KG1 (cell line): ENCODE measurements around the gene ZC3H18.

Experiments
- DNase-seq: peaks from one replicate; lab custom pipeline; 2025; lab: John Stamatoyannopoulos, UW

Gene ZC3H18

GRCh38 chr16:88639231-88640038, 69.2 kb downstream of the ZC3H18 start:
- DNase-seq = no peak

- DNase-seq = no peak
These were observed 69.9 kb downstream of the ZC3H18 start for GRCh38 chr16:88640039-88640495.

GRCh38 chr16:88640498-88641247, 70.5 kb downstream of the ZC3H18 start:
- DNase-seq = no peak

GRCh38 chr16:88642881-88643643, 72.9 kb downstream of the ZC3H18 start:
- no peak for DNase-seq

- no peak for DNase-seq
These were observed 73.4 kb downstream of the ZC3H18 start for GRCh38 chr16:88643644-88643932.

GRCh38 chr16:88645455-88645854, 75.3 kb downstream of the ZC3H18 start:
- no peak for DNase-seq

GRCh38 chr16:88645941-88646340, 75.7 kb downstream of the ZC3H18 start:
- no peak for DNase-seq

GRCh38 chr16:88646345-88647034, 76.3 kb downstream of the ZC3H18 start:
- no peak for DNase-seq

GRCh38 chr16:88647178-88648070, 77.2 kb downstream of the ZC3H18 start:
- DNase-seq = no peak

- no peak for DNase-seq
These were observed 79.2 kb downstream of the ZC3H18 start for GRCh38 chr16:88649195-88649923.

GRCh38 chr16:88649924-88650748, 79.9 kb downstream of the ZC3H18 start:
- peak; percentile 13 for DNase-seq

- peak; percentile 50 for DNase-seq
These were observed 80.6 kb downstream of the ZC3H18 start, which contains the start of gene CYBA for GRCh38 chr16:88650749-88651275. TSS of gene CYBA (minus strand) at chr16:88651053. CDS start at chr16:88651013, 40 bp downstream.

- no peak for DNase-seq
These were observed 81.2 kb downstream of the ZC3H18 start for GRCh38 chr16:88651276-88651988.

GRCh38 chr16:88651989-88652761, 82.0 kb downstream of the ZC3H18 start:
- DNase-seq = no peak

GRCh38 chr16:88652762-88653063, 82.5 kb downstream of the ZC3H18 start:
- no peak for DNase-seq

GRCh38 chr16:88653101-88653500, 82.9 kb downstream of the ZC3H18 start:
- no peak for DNase-seq

GRCh38 chr16:88653596-88654362, 83.6 kb downstream of the ZC3H18 start:
- DNase-seq = no peak
